PC-9 (cell line): ENCODE results near the gene CRHR2.

Experiments used
- CTCF ChIP-seq: fragments of 200-600 bp; sonication (generic); conservative IDR thresholded peaks from 2 replicates; pipeline ENCODE4 v1.6.1; 2017; ENCODE audit warnings: mixed run types, antibody characterized with exemption, mild to moderate bottlenecking, moderate library complexity
- EZH2 ChIP-seq: fragments of 200-600 bp; sonication (generic); IDR thresholded peaks from 2 replicates; pipeline ENCODE4 v1.8.0; 2017; ENCODE audit warnings: antibody characterized with exemption, low read depth

DNA sequence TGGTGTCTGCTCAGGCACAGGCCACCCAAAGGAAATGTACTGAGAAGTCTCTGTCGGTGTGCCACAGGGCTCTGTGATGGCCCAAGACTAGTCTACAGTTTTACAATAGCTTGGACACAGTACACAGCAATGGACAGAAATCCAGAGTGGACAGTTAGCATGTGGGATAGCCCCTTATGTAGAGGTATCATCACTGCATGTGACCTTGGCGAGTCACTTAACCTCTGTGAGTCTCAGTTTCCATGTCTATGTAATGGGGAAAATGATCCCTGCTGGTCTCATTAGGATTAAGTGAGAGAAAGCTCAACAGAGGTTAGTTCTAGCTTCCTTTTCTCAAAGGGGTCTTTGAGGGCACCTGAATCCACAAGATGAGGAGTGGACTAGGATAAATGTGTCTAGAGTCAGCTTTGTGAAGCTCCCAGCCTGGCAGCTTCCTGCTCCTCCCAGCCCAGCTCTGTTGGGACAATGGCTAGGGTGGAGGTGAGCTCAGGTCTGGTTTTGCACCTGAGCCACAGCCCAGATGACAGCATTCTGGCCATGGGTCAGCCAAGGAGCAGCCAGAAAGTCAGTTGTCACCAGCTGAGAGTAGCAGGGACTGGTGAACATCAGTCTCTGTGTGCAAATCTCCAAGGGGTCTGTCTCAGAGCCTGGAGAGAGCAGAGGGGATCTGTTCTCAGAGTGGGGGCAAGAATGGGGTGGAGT is 17.9 kb downstream of the CRHR2 start:
- TF ChIP-seq EZH2 (no peak), CTCF (no peak)
